GM12878 (cell line): ENCODE data around the gene XPNPEP1.

Source experiments
- BACH1 ChIP-seq: fragments of 450-650 bp; IDR thresholded peaks from 2 replicates; pipeline ENCODE4 v1.6.1; 2017; ENCODE audit warnings: mild to moderate bottlenecking, borderline replicate concordance
- CEBPB ChIP-seq, 2 experiments: fragments of 150-350 bp in 1 of 2; IDR thresholded peaks; 2 replicates each; pipeline ENCODE4 v1.6.1; 2012 to 2014; ENCODE audit warnings: low read depth in 2 of 2, low read length in 2 of 2, borderline replicate concordance in 1 of 2, inconsistent platforms in 1 of 2
- ESRRA ChIP-seq: IDR thresholded peaks from 2 replicates; pipeline ENCODE4 v1.6.1; 2012; ENCODE audit warnings: mild to moderate bottlenecking, low read length, improper control_type of control experiment
- EZH2 ChIP-seq: IDR thresholded peaks from 2 replicates; pipeline ENCODE4 v1.6.1; 2012; ENCODE audit warnings: low read depth, mild to moderate bottlenecking, control low read depth, inconsistent platforms, low read length, borderline replicate concordance; ENCODE audit not compliant: control insufficient read depth
- FOXK2 ChIP-seq: fragments of 450-650 bp; IDR thresholded peaks from 2 replicates; pipeline ENCODE4 v1.6.1; 2017; ENCODE audit warnings: mild to moderate bottlenecking, moderate library complexity
- NFYB ChIP-seq: IDR thresholded peaks from 2 replicates; pipeline ENCODE4 v1.6.1; 2011; ENCODE audit warnings: low read depth, mild to moderate bottlenecking, low read length, improper control_type of control experiment, moderate library complexity; ENCODE audit not compliant: insufficient read depth
- POLR2A ChIP-seq: IDR thresholded peaks from 2 replicates; pipeline ENCODE4 v1.6.1; 2011; ENCODE audit warnings: low read depth, mild to moderate bottlenecking, low read length
- TF ChIP-seq, protein P1 (sequence below), 3 experiments: IDR thresholded peaks in 2 of 3; conservative IDR thresholded peaks in 1 of 3; 2 replicates each; pipeline ENCODE4 v1.5.1; 2011; ENCODE audit warnings: low read depth in 3 of 3, low read length in 3 of 3, mild to moderate bottlenecking in 3 of 3, control low read depth in 2 of 3, moderate library complexity in 2 of 3, inconsistent platforms in 1 of 3, mixed read lengths in 1 of 3; ENCODE audit not compliant: control insufficient read depth in 2 of 3, insufficient read depth in 1 of 3; ENCODE audit errors: extremely low read depth in 1 of 3

DNA sequence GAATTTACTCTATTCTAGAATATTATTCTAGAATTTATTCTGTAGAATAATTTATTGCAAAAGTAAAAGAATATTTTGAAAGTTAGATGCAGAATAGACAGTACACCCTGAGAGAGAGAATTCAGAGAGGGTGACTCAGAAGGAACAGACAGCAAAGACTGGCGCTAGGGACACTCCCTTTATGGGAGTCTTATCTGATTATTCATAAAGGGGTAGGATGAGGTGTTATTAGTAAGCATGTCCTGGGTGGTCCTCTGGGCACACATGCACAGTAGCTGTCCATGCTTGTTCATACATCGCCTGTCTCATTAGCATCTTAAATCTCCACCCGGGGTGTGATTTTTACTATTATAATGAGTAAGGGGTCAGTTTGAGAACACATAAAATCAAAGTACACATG lies 100.1 kb downstream of the XPNPEP1 start:
- TF ChIP-seq, protein P1, sequence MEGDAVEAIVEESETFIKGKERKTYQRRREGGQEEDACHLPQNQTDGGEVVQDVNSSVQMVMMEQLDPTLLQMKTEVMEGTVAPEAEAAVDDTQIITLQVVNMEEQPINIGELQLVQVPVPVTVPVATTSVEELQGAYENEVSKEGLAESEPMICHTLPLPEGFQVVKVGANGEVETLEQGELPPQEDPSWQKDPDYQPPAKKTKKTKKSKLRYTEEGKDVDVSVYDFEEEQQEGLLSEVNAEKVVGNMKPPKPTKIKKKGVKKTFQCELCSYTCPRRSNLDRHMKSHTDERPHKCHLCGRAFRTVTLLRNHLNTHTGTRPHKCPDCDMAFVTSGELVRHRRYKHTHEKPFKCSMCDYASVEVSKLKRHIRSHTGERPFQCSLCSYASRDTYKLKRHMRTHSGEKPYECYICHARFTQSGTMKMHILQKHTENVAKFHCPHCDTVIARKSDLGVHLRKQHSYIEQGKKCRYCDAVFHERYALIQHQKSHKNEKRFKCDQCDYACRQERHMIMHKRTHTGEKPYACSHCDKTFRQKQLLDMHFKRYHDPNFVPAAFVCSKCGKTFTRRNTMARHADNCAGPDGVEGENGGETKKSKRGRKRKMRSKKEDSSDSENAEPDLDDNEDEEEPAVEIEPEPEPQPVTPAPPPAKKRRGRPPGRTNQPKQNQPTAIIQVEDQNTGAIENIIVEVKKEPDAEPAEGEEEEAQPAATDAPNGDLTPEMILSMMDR (IDR thresholded peaks at IDR 0.05 in 2 of 3, conservative IDR thresholded peaks at IDR 0.05 in 1 of 3; ENCODE audit: control insufficient read depth in 2 of 3, extremely low read depth in 1 of 3, insufficient read depth in 1 of 3, low read depth in 3 of 3, low read length in 3 of 3): no peak
- TF ChIP-seq NFYB (no peak), POLR2A (no peak), CEBPB (IDR thresholded peaks at IDR 0.05; ENCODE audit: borderline replicate concordance in 1 of 2, low read depth in 2 of 2, low read length in 2 of 2) (no peak), EZH2 (no peak), BACH1 (no peak), ESRRA (no peak), FOXK2 (no peak)
